Chondrocyte (in vitro differentiated cells): Measurements from ENCODE around the gene E2F7. TPM values are rescaled to one million over a fixed set of nuclear protein-coding genes. Genes with fewer than 3 reads are reported as not detected.

Experiments used
- DNase-seq: peaks from one replicate; pipeline ENCODE4 v3.0.0; 2021; ENCODE audit warnings: mixed read lengths, low spot score
- H3K27ac Mint-ChIP-seq: one replicate; pipeline ENCODE4 v1.8.0; 2021; ENCODE audit warnings: mild to moderate bottlenecking, moderate library complexity, mixed read lengths; ENCODE audit not compliant: unreplicated experiment
- H3K27me3 Mint-ChIP-seq: 2 replicates; pipeline ENCODE4 v1.8.0; 2021; ENCODE audit warnings: low read depth, mixed read lengths
- H3K36me3 Mint-ChIP-seq: 2 replicates; pipeline ENCODE4 v1.8.0; 2021; ENCODE audit warnings: low read depth, mixed read lengths
- H3K4me1 Mint-ChIP-seq: 2 replicates; pipeline ENCODE4 v1.8.0; 2021; ENCODE audit warnings: low read depth, mild to moderate bottlenecking, mixed read lengths
- H3K4me3 Mint-ChIP-seq: one replicate; pipeline ENCODE4 v1.8.0; 2021; ENCODE audit warnings: mild to moderate bottlenecking, moderate library complexity, mixed read lengths; ENCODE audit not compliant: unreplicated experiment
- H3K9me3 Mint-ChIP-seq: 2 replicates; pipeline ENCODE4 v1.8.0; 2021; ENCODE audit warnings: low read depth, mixed read lengths
- total RNA-seq: library from RNA; stranded (reverse); gene quantifications from 3 replicates; pipeline ENCODE4 v1.2.1, GENCODE V29; 2021
- TF ChIP-seq, protein P1 (sequence below): fragments of 200-600 bp; sonication (generic); IDR thresholded peaks from 2 replicates; pipeline ENCODE4 v1.5.0; 2021; ENCODE audit warnings: antibody characterized with exemption, mild to moderate bottlenecking, moderate library complexity

The E2F7 gene
- total RNA-seq, 1 donor from 2014 or later: 2.8 TPM

- no peak for DNase-seq
- H3K4me1 Mint-ChIP-seq: no peaks in the 10 kb centered on the region
- H3K4me3 Mint-ChIP-seq: no peak overlapping the region
- TF ChIP-seq, protein P1, sequence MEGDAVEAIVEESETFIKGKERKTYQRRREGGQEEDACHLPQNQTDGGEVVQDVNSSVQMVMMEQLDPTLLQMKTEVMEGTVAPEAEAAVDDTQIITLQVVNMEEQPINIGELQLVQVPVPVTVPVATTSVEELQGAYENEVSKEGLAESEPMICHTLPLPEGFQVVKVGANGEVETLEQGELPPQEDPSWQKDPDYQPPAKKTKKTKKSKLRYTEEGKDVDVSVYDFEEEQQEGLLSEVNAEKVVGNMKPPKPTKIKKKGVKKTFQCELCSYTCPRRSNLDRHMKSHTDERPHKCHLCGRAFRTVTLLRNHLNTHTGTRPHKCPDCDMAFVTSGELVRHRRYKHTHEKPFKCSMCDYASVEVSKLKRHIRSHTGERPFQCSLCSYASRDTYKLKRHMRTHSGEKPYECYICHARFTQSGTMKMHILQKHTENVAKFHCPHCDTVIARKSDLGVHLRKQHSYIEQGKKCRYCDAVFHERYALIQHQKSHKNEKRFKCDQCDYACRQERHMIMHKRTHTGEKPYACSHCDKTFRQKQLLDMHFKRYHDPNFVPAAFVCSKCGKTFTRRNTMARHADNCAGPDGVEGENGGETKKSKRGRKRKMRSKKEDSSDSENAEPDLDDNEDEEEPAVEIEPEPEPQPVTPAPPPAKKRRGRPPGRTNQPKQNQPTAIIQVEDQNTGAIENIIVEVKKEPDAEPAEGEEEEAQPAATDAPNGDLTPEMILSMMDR: no peak
- no peaks in the 10 kb centered on the region for H3K9me3 Mint-ChIP-seq
- peaks cover 1% of the 10 kb centered on the region for H3K36me3 Mint-ChIP-seq
- H3K27me3 Mint-ChIP-seq: no peaks in the 10 kb centered on the region
- no peak overlapping the region for H3K27ac Mint-ChIP-seq
Measured at GRCh38 chr12:77023501-77023900, 41.9 kb downstream of the E2F7 start.

- H3K4me3 Mint-ChIP-seq: no peak overlapping the region
- peaks cover 1% of the 10 kb centered on the region for H3K36me3 Mint-ChIP-seq
- TF ChIP-seq, protein P1: no peak
- no peak overlapping the region for H3K27ac Mint-ChIP-seq
- peaks cover 5% of the 10 kb centered on the region for H3K9me3 Mint-ChIP-seq
- no peaks in the 10 kb centered on the region for H3K4me1 Mint-ChIP-seq
- no peak for DNase-seq
- no peaks in the 10 kb centered on the region for H3K27me3 Mint-ChIP-seq
Measured at GRCh38 chr12:77019920-77020319, 45.4 kb downstream of the E2F7 start.

DNA sequence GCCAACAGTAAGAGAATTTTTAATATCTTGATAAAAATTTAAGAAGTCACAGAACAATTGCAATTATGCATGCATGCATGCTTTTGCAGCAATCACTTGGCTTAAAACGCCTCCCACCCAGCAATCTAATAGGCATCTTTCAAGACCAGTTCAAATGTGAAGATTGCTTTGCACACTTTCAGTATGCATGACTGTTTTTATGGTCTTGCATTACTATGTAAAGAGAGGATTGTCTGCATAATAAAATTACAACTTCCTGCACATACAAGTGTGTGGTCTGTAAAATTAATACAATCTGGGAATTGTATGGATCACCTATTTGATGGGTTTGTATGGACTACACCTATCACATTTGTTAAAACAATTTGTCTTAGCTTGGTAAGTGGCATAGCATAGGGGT lies 48.8 kb downstream of the E2F7 start:
- Mint-ChIP-seq H3K27ac (no peak overlapping the region), H3K4me1 (no peaks in the 10 kb centered on the region), H3K9me3 (peaks cover 5% of the 10 kb centered on the region), H3K27me3 (no peaks in the 10 kb centered on the region), H3K36me3 (no peaks in the 10 kb centered on the region), H3K4me3 (no peak overlapping the region)
- TF ChIP-seq, protein P1: no peak
- DNase-seq: no peak

- Mint-ChIP-seq H3K4me3 (no peak overlapping the region), H3K36me3 (no peaks in the 10 kb centered on the region), H3K4me1 (peaks cover 6% of the 10 kb centered on the region), H3K9me3 (peaks cover 5% of the 10 kb centered on the region), H3K27ac (no peak overlapping the region), H3K27me3 (no peaks in the 10 kb centered on the region)
- TF ChIP-seq, protein P1: no peak
- DNase-seq: no peak
Measured at GRCh38 chr12:77013091-77013490, 52.3 kb downstream of the E2F7 start.

GRCh38 chr12:77010691-77011548 lies 54.4 kb downstream of the E2F7 start:
- Mint-ChIP-seq H3K9me3 (no peaks in the 10 kb centered on the region), H3K4me1 (peaks cover 10% of the 10 kb centered on the region), H3K36me3 (no peaks in the 10 kb centered on the region), H3K4me3 (peak overlapping the region; percentile 59), H3K27me3 (no peaks in the 10 kb centered on the region), H3K27ac (no peak overlapping the region)
- no peak for DNase-seq
- TF ChIP-seq, protein P1: peak; percentile 99
